ENCODE measurements around the gene JUP. TPM values are rescaled to one million over a fixed set of nuclear protein-coding genes. Genes with fewer than 3 reads are reported as not detected.
A peak's percentile ranks its signal among the peaks of the same experiment; 100 is the strongest.

Gene JUP
- total and polyA plus RNA-seq, 2 of the 13 experiments (the other 11 are each of a cell fraction or from before 2014, with no cell fraction given) = 12.1 to 20.6 TPM

DNA sequence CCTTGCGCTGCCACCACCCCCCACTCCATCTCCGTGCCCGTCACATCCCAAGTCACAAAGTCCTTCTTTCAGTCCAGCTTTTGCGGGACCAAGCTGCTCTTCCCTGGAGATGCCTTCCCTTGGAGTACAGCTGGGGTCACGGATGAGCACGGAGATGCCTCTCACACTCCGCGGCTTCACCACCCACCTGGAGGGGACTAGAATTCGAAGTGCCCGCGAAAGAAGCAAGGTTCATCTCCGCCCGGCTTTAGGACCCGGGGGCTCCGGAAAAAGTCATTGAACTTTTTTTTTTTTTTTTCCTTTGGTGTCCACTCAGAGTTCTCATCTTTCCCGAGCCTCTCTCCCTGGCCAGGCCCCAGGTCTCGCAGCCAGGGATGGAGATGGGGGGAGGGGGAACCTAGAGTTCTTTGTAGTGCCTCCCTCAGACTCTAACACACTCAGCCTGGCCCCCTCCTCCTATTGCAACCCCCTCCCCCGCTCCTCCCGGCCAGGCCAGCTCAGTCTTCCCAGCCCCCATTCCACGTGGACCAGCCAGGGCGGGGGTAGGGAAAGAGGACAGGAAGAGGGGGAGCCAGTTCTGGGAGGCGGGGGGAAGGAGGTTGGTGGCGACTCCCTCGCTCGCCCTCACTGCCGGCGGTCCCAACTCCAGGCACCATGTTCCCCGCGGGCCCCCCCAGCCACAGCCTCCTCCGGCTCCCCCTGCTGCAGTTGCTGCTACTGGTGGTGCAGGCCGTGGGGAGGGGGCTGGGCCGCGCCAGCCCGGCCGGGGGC lies 26.1 kb upstream of the JUP start, which contains the start of gene FKBP10 (continued):
- TF ChIP-seq ZFP41 (CRISPR knock-in tag; IDR thresholded peaks at IDR 0.05; ENCODE audit: borderline replicate concordance) = no peak; the same call in 1 of the 2 replicates
- TF ChIP-seq ZBTB8A (CRISPR knock-in tag; IDR thresholded peaks at IDR 0.05; ENCODE audit: borderline replicate concordance, low read depth) = no peak
- TF ChIP-seq FLYWCH1 (CRISPR knock-in tag; IDR thresholded peaks at IDR 0.05) = peak; percentile 79; the same call in 1 of the 2 replicates
- TF ChIP-seq FOXC1 (CRISPR knock-in tag; IDR thresholded peaks at IDR 0.05; ENCODE audit: borderline replicate concordance) = no peak; the same call in 1 of the 2 replicates
- TF ChIP-seq, protein P1, sequence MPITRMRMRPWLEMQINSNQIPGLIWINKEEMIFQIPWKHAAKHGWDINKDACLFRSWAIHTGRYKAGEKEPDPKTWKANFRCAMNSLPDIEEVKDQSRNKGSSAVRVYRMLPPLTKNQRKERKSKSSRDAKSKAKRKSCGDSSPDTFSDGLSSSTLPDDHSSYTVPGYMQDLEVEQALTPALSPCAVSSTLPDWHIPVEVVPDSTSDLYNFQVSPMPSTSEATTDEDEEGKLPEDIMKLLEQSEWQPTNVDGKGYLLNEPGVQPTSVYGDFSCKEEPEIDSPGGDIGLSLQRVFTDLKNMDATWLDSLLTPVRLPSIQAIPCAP (CRISPR knock-in tag; IDR thresholded peaks at IDR 0.05; ENCODE audit: low read depth) = no peak
- peak; percentile 14; the same call in 1 of the 2 replicates for TF ChIP-seq ZNF546 (CRISPR knock-in tag; conservative IDR thresholded peaks at IDR 0.05)
- no peak for TF ChIP-seq TCF12 (IDR thresholded peaks at IDR 0.05)
- TF ChIP-seq TCF12 (CRISPR knock-in tag; IDR thresholded peaks at IDR 0.05) = no peak
- TF ChIP-seq SALL1 (CRISPR knock-in tag; IDR thresholded peaks at IDR 0.05) = no peak; the same call in none of the 2 replicates
- TF ChIP-seq HBP1 (CRISPR knock-in tag; IDR thresholded peaks at IDR 0.05; ENCODE audit: low read depth) = no peak; the same call in 1 of the 2 replicates
- TF ChIP-seq NRL (CRISPR knock-in tag; IDR thresholded peaks at IDR 0.05; ENCODE audit: borderline replicate concordance) = no peak
- peak; percentile 20; the same call in 1 of the 2 replicates for TF ChIP-seq NR2F2 (IDR thresholded peaks at IDR 0.05; ENCODE audit: borderline replicate concordance, low read depth)
- no peak for TF ChIP-seq TOE1 (CRISPR knock-in tag; IDR thresholded peaks at IDR 0.05)
- peak; percentile 55; the same call in 1 of the 2 replicates for TF ChIP-seq HNF4A (CRISPR knock-in tag; IDR thresholded peaks at IDR 0.05)
- TF ChIP-seq TBL1XR1 (IDR thresholded peaks at IDR 0.05; ENCODE audit: borderline replicate concordance, low read length, partially characterized antibody) = peak; percentile 26
- no peak for TF ChIP-seq ZNF879 (CRISPR knock-in tag; IDR thresholded peaks at IDR 0.05)
- no peak; the same call in 1 of the 2 replicates for TF ChIP-seq HES4 (CRISPR knock-in tag; IDR thresholded peaks at IDR 0.05; ENCODE audit: borderline replicate concordance)
- no peak for TF ChIP-seq ZBTB43 (CRISPR knock-in tag; conservative IDR thresholded peaks at IDR 0.05)
- no peak for TF ChIP-seq SRSF4 (IDR thresholded peaks at IDR 0.05; ENCODE audit: low read depth, low read length, poor library complexity, severe bottlenecking)
- TF ChIP-seq, protein P2, sequence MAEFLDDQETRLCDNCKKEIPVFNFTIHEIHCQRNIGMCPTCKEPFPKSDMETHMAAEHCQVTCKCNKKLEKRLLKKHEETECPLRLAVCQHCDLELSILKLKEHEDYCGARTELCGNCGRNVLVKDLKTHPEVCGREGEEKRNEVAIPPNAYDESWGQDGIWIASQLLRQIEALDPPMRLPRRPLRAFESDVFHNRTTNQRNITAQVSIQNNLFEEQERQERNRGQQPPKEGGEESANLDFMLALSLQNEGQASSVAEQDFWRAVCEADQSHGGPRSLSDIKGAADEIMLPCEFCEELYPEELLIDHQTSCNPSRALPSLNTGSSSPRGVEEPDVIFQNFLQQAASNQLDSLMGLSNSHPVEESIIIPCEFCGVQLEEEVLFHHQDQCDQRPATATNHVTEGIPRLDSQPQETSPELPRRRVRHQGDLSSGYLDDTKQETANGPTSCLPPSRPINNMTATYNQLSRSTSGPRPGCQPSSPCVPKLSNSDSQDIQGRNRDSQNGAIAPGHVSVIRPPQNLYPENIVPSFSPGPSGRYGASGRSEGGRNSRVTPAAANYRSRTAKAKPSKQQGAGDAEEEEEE (CRISPR knock-in tag; IDR thresholded peaks at IDR 0.05; ENCODE audit: borderline replicate concordance) = no peak
- TF ChIP-seq, protein P3, sequence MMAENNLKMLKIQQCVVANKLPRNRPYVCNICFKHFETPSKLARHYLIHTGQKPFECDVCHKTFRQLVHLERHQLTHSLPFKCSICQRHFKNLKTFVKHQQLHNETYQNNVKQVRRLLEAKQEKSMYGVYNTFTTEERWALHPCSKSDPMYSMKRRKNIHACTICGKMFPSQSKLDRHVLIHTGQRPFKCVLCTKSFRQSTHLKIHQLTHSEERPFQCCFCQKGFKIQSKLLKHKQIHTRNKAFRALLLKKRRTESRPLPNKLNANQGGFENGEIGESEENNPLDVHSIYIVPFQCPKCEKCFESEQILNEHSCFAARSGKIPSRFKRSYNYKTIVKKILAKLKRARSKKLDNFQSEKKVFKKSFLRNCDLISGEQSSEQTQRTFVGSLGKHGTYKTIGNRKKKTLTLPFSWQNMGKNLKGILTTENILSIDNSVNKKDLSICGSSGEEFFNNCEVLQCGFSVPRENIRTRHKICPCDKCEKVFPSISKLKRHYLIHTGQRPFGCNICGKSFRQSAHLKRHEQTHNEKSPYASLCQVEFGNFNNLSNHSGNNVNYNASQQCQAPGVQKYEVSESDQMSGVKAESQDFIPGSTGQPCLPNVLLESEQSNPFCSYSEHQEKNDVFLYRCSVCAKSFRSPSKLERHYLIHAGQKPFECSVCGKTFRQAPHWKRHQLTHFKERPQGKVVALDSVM (CRISPR knock-in tag; IDR thresholded peaks at IDR 0.05) = peak; percentile 51; the same call in 1 of the 2 replicates
